Skeletal muscle tissue (tissue), 4 donors: ENCODE data around the gene HBEGF. TPM values are rescaled to one million over a fixed set of nuclear protein-coding genes. Genes with fewer than 3 reads are reported as not detected.
"Not testable (repeated sequence)": the region's sequence is repeated elsewhere in the genome, so short reads cannot be mapped to it uniquely, and the experiment has no call there.

Experiments used
- H3K27ac ChIP-seq: one replicate; pipeline ENCODE4 v1.7.0; 2013; ENCODE audit warnings: mild to moderate bottlenecking, low read depth, low read length, inconsistent platforms
- H3K27me3 ChIP-seq, 3 donors: one replicate each; pipeline ENCODE4 v1.7.0; 2013; ENCODE audit warnings: low read length in 3 of 3; ENCODE audit not compliant: control insufficient read depth in 3 of 3, insufficient read depth in 3 of 3
- H3K36me3 ChIP-seq, 3 donors: one replicate each; pipeline ENCODE4 v1.7.0; 2013; ENCODE audit warnings: low read length in 3 of 3; ENCODE audit not compliant: control insufficient read depth in 3 of 3, insufficient read depth in 3 of 3
- H3K4me1 ChIP-seq, 3 donors: one replicate each; pipeline ENCODE4 v1.7.0; 2013; ENCODE audit warnings: low read length in 3 of 3, mild to moderate bottlenecking in 3 of 3; ENCODE audit not compliant: control insufficient read depth in 3 of 3, insufficient read depth in 3 of 3
- H3K4me3 ChIP-seq, 3 donors: one replicate each; pipeline ENCODE4 v1.7.0; 2013; ENCODE audit warnings: low read length in 3 of 3
- H3K9ac ChIP-seq, 3 donors: one replicate each; pipeline ENCODE4 v1.7.0; 2013; ENCODE audit warnings: low read length in 3 of 3, mild to moderate bottlenecking in 3 of 3, moderate library complexity in 2 of 3, low read depth in 1 of 3
- H3K9me3 ChIP-seq, 3 donors: one replicate each; pipeline ENCODE4 v1.7.0; 2013; ENCODE audit warnings: low read length in 3 of 3; ENCODE audit not compliant: control insufficient read depth in 3 of 3
- total RNA-seq: library from RNA; depleted of rRNA; stranded (reverse); fragments of >200 nt; gene quantifications from one replicate; pipeline ENCODE4 v1.2.3, GENCODE V29; 2014
- donor health status: Osteomylitis.

The HBEGF gene
- total RNA-seq, 1 donor from 2014 or later: 11.0 TPM

DNA sequence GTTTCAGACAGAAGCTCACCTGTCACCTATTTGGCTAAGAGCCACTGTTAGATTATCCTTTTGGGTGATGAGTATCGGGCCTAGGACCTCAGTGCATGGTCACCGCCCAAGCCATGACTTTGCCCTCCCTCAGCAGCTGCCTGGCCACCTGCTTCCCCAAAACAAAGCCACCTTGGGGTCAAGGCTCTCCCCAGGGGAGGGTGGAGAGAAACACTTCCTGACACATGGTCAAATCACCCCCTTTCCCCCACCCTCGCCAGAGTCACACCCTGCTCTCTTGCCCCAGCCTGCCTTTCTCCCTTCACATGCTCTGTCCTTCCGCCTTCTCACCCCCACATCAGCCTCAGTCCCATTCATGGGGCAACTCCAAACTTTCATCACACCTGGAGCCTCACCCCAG is 1.7 kb upstream of the HBEGF start:
- Histone ChIP-seq H3K9me3 (no peaks in the 10 kb centered on the region), H3K27me3 (no peaks in the 10 kb centered on the region), H3K27ac (peak overlapping the region; percentile 96), H3K9ac (peak overlapping the region in 2 of 3 donors; percentile 54 to 80), H3K4me1 (peaks cover 45 to 59% (median 47%) of the 10 kb centered on the region in 3 donors), H3K4me3 (no peak overlapping the region), H3K36me3 (peaks cover 0 to 5% (median 4%) of the 10 kb centered on the region in 3 donors)

DNA sequence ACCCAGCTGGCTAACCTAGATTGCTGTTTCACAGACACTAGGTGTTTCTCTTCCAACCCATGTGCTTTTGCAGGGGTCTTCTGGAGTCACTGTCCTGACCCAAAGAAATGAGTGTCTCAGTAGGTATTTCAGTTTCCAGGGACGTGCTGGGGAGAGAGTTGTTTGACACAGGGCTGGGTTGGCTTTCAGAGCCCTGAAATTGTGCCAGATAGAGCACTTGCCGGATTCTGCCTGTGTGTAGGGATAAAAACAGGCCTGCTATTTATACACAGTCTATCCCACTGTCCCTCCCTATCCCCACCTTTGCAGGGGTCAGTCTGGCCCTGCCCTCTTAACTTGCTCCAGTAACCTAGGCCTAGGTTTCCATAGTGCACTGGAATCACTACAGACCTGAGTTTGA is 957 bp upstream of the HBEGF start:
- Histone ChIP-seq H3K9ac (peak overlapping the region; percentile 77 to 98 (median 80)), H3K27ac (peak overlapping the region; percentile 96), H3K9me3 (no peaks in the 10 kb centered on the region), H3K4me1 (peaks cover 52 to 66% (median 54%) of the 10 kb centered on the region in 3 donors), H3K4me3 (peak overlapping the region; percentile 74 to 90 (median 87)), H3K36me3 (peaks cover 0 to 5% (median 4%) of the 10 kb centered on the region in 3 donors), H3K27me3 (no peaks in the 10 kb centered on the region)

DNA sequence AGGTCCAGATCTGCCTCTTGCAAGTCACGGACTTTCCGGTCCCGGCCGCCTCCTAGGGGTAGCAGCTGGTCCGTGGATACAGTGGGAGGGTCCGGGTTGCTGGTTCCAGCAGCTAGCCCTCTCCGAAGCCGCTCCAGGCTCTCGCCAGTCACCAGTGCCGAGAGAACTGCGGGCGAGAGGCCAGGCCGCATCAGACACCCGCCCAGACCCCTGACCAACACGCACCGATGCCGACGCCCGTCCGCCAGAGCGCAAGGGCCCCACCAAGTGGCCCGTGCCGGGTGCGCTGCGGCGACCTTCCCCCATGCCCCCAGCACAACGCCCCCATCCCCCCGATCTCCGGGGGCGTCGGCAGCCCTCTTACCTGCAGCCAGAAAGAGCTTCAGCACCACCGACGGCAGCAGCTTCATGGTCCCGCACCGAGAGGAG is 470 bp downstream of the HBEGF start:
- H3K9me3 ChIP-seq: no peaks in the 10 kb centered on the region
- H3K27me3 ChIP-seq: no peaks in the 10 kb centered on the region
- peaks cover 4 to 12% (median 5%) of the 10 kb centered on the region in 3 donors for H3K36me3 ChIP-seq
- H3K9ac ChIP-seq: peak overlapping the region; percentile 86 to 98 (median 94)
- peak overlapping the region; percentile 76 to 90 (median 87) for H3K4me3 ChIP-seq
- peaks cover 66 to 80% (median 66%) of the 10 kb centered on the region in 3 donors for H3K4me1 ChIP-seq
- H3K27ac ChIP-seq: peak overlapping the region; percentile 96

DNA sequence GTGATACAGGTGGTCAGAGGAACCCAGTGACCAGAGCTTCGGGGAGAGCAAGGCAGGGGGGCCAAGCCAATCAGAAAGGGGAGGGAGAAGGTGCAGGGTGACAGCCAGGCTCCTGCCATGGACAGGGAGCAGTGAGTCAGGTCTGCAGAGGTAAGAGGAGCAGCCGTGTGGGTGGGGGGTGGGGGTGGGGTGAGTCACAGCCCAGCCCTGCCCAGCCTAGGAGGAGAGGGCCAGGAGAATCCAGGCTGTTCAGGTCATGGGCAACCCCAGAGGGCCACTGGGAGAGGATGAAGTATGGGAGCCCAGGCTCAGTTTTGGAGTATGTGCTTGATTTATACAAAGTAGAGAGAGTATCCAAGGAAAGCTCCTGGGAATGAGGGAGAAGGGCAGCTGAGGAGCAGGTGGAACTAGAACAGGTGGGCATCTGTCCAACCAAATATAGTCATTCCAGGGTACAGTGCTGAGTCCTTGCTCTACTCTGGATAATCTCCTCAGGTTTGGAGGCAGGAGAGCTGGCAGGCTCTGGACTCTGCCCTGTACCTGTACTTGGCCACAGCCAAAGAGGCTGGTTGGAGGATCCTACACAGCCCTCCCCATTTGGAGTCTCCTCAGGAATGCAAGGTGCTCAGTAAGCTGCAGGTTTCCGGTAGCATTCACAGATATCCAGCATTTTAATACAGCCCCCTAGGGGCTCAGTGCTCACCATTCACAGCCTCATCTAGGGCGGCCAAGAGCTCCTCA is 1.6 kb downstream of the HBEGF start:
- H3K36me3 ChIP-seq: peaks cover 4 to 12% (median 5%) of the 10 kb centered on the region in 3 donors
- peak overlapping the region; percentile 96 for H3K27ac ChIP-seq
- peak overlapping the region; percentile 76 to 90 (median 87) for H3K4me3 ChIP-seq
- H3K9ac ChIP-seq: peak overlapping the region; percentile 86 to 98 (median 94)
- no peaks in the 10 kb centered on the region for H3K9me3 ChIP-seq
- peaks cover 73 to 89% (median 76%) of the 10 kb centered on the region in 3 donors for H3K4me1 ChIP-seq
- no peaks in the 10 kb centered on the region for H3K27me3 ChIP-seq

DNA sequence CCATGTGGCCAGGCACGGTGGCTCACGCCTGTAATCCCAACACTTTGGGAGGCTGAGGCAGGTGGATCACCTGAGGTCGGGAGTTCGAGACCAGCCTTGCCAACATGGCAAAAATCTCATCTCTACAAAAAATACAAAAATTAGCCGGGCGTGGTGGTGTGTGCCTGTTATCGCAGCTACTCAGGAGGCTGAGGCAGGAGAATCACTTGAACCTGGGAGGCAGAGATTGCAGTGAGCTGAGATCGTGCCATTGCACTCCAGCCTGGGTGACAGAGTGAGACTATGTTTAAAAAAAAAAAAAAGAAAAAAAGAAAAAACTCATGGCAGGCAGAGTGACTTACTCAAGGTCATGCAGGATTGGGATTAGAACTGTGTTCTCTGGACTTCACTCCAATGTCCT is 2.6 kb downstream of the HBEGF start:
- peak overlapping the region in 2 of 3 donors; percentile 15 to 49 for H3K4me3 ChIP-seq
- peaks cover 77 to 88% (median 80%) of the 10 kb centered on the region in 3 donors for H3K4me1 ChIP-seq
- H3K27ac ChIP-seq: peak overlapping the region; percentile 96
- H3K9me3 ChIP-seq, H3K27me3 ChIP-seq: not testable (repeated sequence)
- H3K36me3 ChIP-seq: peaks cover 4 to 13% (median 5%) of the 10 kb centered on the region in 3 donors
- peak overlapping the region in 2 of 3 donors; percentile 94 to 98 for H3K9ac ChIP-seq

DNA sequence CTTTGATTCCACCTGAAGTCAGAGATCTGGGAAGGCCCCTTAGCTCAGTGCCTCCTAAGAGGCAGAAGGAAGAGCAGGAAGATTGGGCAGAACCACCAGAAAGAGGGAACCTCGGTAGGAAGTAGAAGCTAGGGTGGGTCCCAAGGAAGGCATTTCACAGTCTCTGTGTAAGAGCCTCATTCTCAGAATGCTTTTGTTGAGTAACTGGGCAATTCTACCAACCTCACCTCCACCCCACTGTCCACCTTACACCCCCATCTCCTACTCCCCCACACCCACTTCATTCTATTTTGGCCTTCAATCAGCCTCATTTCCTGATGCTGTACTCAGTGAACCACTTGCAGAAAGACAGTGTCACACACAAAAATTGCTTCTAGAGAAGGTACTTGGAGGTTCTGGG is 3.5 kb downstream of the HBEGF start:
- peak overlapping the region; percentile 81 for H3K27ac ChIP-seq
- no peak overlapping the region for H3K4me3 ChIP-seq
- peak overlapping the region in 2 of 3 donors; percentile 27 to 51 for H3K9ac ChIP-seq
- peaks cover 4 to 15% (median 5%) of the 10 kb centered on the region in 3 donors for H3K36me3 ChIP-seq
- peaks cover 75 to 88% (median 78%) of the 10 kb centered on the region in 3 donors for H3K4me1 ChIP-seq
- H3K27me3 ChIP-seq: no peaks in the 10 kb centered on the region
- H3K9me3 ChIP-seq: no peaks in the 10 kb centered on the region

DNA sequence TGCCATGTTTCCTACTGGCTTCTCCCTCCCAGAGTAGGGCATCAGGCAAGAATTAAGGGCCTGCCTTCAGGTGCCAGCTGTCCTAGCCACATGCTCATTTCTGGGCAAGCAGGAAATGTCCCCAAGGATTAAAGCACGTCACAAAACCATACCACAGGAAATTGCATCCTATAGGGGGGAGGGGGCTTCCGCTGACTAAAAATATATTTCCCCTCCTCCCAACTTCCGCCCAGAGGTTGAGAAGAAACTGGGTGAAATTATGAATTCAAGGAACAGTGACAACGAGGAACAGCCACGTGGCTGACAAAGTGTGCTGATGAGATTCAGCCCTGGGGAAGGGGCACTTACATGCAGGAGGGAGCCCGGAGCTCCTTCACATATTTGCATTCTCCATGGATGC is 4.1 kb downstream of the HBEGF start:
- peaks cover 4 to 18% (median 7%) of the 10 kb centered on the region in 3 donors for H3K36me3 ChIP-seq
- peak overlapping the region in 2 of 3 donors; percentile 31 to 45 for H3K4me3 ChIP-seq
- H3K4me1 ChIP-seq: peaks cover 75 to 88% (median 78%) of the 10 kb centered on the region in 3 donors
- H3K9ac ChIP-seq: peak overlapping the region in 1 of 3 donors; percentile 47
- peak overlapping the region; percentile 81 for H3K27ac ChIP-seq
- no peaks in the 10 kb centered on the region for H3K9me3 ChIP-seq
- no peaks in the 10 kb centered on the region for H3K27me3 ChIP-seq

DNA sequence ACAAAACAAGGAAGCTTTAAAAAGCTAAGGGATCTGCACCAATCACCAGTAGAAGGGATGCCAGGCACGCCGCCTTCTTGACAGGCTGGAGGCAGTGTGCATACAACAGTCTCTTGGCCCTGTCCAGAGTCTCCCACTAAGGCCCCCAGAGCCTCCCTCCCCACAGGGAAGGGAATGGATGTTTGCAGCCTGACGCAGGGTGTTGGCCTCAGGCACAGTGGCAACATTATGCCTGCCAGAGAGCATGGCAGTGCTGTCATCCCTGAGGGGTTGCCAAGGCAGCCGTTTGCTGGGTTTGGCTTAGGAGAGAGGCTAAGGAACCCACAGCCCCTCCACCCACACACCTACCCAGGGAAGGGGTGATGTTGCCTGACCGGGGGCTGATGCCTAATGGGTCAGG is 4.8 kb downstream of the HBEGF start:
- H3K27me3 ChIP-seq: no peaks in the 10 kb centered on the region
- peaks cover 4 to 22% (median 10%) of the 10 kb centered on the region in 3 donors for H3K36me3 ChIP-seq
- H3K9me3 ChIP-seq: no peaks in the 10 kb centered on the region
- H3K27ac ChIP-seq: peak overlapping the region; percentile 81
- H3K4me3 ChIP-seq: peak overlapping the region in 2 of 3 donors; percentile 12 to 45
- peak overlapping the region in 2 of 3 donors; percentile 25 to 47 for H3K9ac ChIP-seq
- peaks cover 71 to 86% (median 79%) of the 10 kb centered on the region in 3 donors for H3K4me1 ChIP-seq

DNA sequence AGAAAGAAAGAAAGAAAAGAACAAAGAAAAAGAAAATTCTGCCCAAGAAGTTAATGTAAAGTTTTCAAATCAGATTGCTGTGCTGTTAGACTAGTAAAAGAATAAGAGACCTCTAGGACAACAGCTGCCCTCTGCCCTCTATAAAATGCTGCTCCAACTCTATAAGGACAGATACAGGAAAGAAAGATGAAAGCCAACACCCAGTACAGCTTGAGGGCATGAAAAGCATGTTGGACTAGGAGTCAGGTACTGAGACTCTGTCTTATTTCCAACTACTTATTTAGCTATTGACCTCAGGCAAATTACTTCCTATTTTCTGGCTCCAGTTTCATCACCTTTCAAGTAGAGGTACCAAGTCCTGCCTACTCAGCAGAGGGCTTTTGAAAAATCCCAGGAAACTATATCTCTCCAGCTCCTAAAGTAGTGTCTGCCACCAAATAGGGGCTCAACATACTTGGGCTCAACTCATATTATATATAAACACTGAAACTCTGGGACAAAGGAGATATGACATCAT is 5.7 kb downstream of the HBEGF start:
- Histone ChIP-seq H3K36me3 (peaks cover 7 to 25% (median 11%) of the 10 kb centered on the region in 3 donors), H3K4me3 (peak overlapping the region in 2 of 3 donors; percentile 17 to 38), H3K27ac (peak overlapping the region; percentile 81), H3K27me3 (no peaks in the 10 kb centered on the region), H3K9ac (peak overlapping the region in 2 of 3 donors; percentile 27 to 47), H3K4me1 (peaks cover 78 to 93% (median 89%) of the 10 kb centered on the region in 3 donors), H3K9me3 (no peaks in the 10 kb centered on the region)

DNA sequence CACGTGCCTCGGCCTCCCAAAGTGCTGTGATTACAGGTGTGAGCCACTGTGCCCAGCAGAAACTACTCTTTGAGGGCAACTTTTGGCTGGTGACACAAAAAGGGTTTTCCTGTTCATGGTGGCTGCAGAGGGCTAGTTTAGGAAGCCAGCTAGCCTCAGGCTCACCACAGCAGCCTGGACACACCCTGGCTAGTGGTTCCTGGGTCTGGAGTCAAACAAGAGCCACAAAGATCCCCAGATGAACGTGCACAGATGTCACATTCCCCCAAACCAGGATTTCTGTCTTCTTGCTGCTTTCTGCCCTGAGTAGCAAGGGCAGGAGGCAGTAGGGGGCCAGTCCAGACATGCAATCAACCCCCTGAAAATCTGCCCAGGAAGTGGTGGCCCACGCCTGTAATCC is 6.8 kb downstream of the HBEGF start:
- Histone ChIP-seq H3K9me3 (no peaks in the 10 kb centered on the region), H3K9ac (peak overlapping the region in 2 of 3 donors; percentile 35 to 57), H3K4me3 (no peak overlapping the region), H3K27ac (peak overlapping the region; percentile 81), H3K4me1 (peaks cover 72 to 85% (median 85%) of the 10 kb centered on the region in 3 donors), H3K27me3 (no peaks in the 10 kb centered on the region), H3K36me3 (peaks cover 10 to 31% (median 18%) of the 10 kb centered on the region in 3 donors)
